HepG2 (cell line): ENCODE data around the gene ILDR1. TPM values are rescaled to one million over a fixed set of nuclear protein-coding genes. Genes with fewer than 3 reads are reported as not detected.

Experiments used
- ATAC-seq: fragments of 200-7000 bp; cut with Tn5 transposase; 3 replicates; pipeline ENCODE4 v1.9.1; 2020; ENCODE audit warnings: mild to moderate bottlenecking, moderate library complexity
- BruUV-seq: library from RNA; stranded (reverse); fragments of 400-500 nt; replicated peaks from 2 replicates; lab custom pipeline; 2021; lab: Mats Ljungman, UMichigan
- CTCF ChIA-PET: fragments of 300-600 bp; formaldehyde crosslinking; extraction: SDS; loops from one replicate; lab custom pipeline; 2021; ENCODE audit warnings: low total read pairs, inconsistent platforms, low intra/inter-chr PET ratio; lab: Yijun Ruan, JAX
- POLR2A ChIA-PET: fragments of 350-600 bp; sonication (Branson Sonifier 250); formaldehyde crosslinking; loops from one replicate; lab custom pipeline; 2020; ENCODE audit warnings: antibody characterized with exemption, inconsistent platforms; lab: Yijun Ruan, JAX
- DNase-seq: peaks from one replicate; pipeline ENCODE4 v3.0.0-alpha.2; 2015; ENCODE audit warnings: low spot score
- FAIRE-seq: peaks from 3 replicates; lab custom pipeline; 2011; peaks lifted over from hg19 to GRCh38; lab: Jason Lieb, UNC
- H2AFZ ChIP-seq: one replicate; pipeline ENCODE4 v1.6.1; 2011; ENCODE audit warnings: low read length, inconsistent platforms
- H3K27ac ChIP-seq: fragments of 300-600 bp; 3 replicates; pipeline ENCODE4 v1.8.0; 2011; ENCODE audit warnings: mixed run types, mild to moderate bottlenecking, mixed read lengths, low read length, inconsistent platforms; ENCODE audit not compliant: insufficient read depth; ENCODE audit errors: extremely low read length
- H3K27me3 ChIP-seq, 2 experiments: fragments of 200-600 bp in 1 of 2; 2 replicates in 1 of 2; 3 replicates in 1 of 2; pipeline versions ENCODE4 v1.6.0 to v1.8.0; 2011; ENCODE audit warnings: low read length in 2 of 2, mild to moderate bottlenecking in 2 of 2, moderate library complexity in 2 of 2, inconsistent platforms in 1 of 2; ENCODE audit not compliant: insufficient read depth in 2 of 2, control insufficient read depth in 1 of 2
- H3K36me3 ChIP-seq, 2 experiments: fragments of 200-600 bp in 1 of 2; replicated peaks in 1 of 2; 2 replicates in 1 of 2; 3 replicates in 1 of 2; pipeline versions ENCODE4 v1.5.1 to v1.8.0; 2011; ENCODE audit warnings: low read length in 2 of 2, inconsistent platforms in 1 of 2; ENCODE audit not compliant: insufficient read depth in 2 of 2, control insufficient read depth in 1 of 2
- H3K4me1 ChIP-seq: 2 replicates; pipeline ENCODE4 v1.5.1; 2012; ENCODE audit warnings: low read length, inconsistent platforms; ENCODE audit not compliant: insufficient read depth
- H3K4me2 ChIP-seq: 2 replicates; pipeline ENCODE4 v1.6.0; 2011; ENCODE audit warnings: low read depth, low read length, inconsistent platforms
- H3K4me3 ChIP-seq, 3 experiments: fragments of 200-600 bp in 1 of 3; sonication (generic), shearing (Covaris generic) in 1 of 3; replicated peaks in 1 of 3; 2 replicates each; pipeline ENCODE4 v1.5.1; 2011 to 2016; ENCODE audit warnings: low read length in 3 of 3, inconsistent platforms in 2 of 3, low read depth in 2 of 3, mild to moderate bottlenecking in 2 of 3, control low read depth in 1 of 3, mixed read lengths in 1 of 3; ENCODE audit not compliant: insufficient read depth in 1 of 3
- H3K79me2 ChIP-seq: one replicate; pipeline ENCODE4 v1.6.1; 2011; ENCODE audit warnings: low read length, inconsistent platforms; ENCODE audit not compliant: insufficient read depth
- H3K9ac ChIP-seq: 2 replicates; pipeline ENCODE4 v1.6.0; 2011; ENCODE audit warnings: mild to moderate bottlenecking, low read depth, low read length, inconsistent platforms; ENCODE audit not compliant: insufficient read depth
- H3K9me3 ChIP-seq: 2 replicates; pipeline ENCODE4 v1.5.1; 2012; ENCODE audit warnings: mild to moderate bottlenecking, low read length
- H4K20me1 ChIP-seq: 2 replicates; pipeline ENCODE4 v1.6.0; 2011; ENCODE audit warnings: inconsistent platforms, mild to moderate bottlenecking, low read length, moderate library complexity; ENCODE audit not compliant: insufficient read depth
- ARNTL ChIP-seq: sonication (generic); formaldehyde crosslinking; IDR thresholded peaks from 2 replicates; pipeline ENCODE4 v1.4.0; 2020; ENCODE audit warnings: mild to moderate bottlenecking, missing genetic modification reagents
- REPIN1 ChIP-seq: sonication (generic); formaldehyde crosslinking; IDR thresholded peaks from 2 replicates; pipeline ENCODE4 v1.8.0; 2022; ENCODE audit warnings: missing genetic modification reagents, low read depth, mild to moderate bottlenecking, borderline replicate concordance
- ZSCAN30 ChIP-seq: sonication (generic); formaldehyde crosslinking; IDR thresholded peaks from 2 replicates; pipeline ENCODE4 v1.5.0; 2020; ENCODE audit warnings: mild to moderate bottlenecking, missing genetic modification reagents
- WGBS: methylation state at CpG from one replicate; pipeline ENCODE4 v1.1.6; 2017; ENCODE audit warnings: low lambda C conversion rate; 5-methylcytosine and 5-hydroxymethylcytosine counted together
- in situ Hi-C: cut with HindIII; loops from 2 replicates; pipeline ENCODE4 v1.10.0; 2017; ENCODE audit warnings: low pct_unique_long_range_greater_than_20kb; ENCODE audit not compliant: extremely low pct_ligation_motif_present
- intact Hi-C: fragments of 100-400 bp; cut with micrococcal nuclease; formaldehyde crosslinking; loops from one replicate; pipeline ENCODE4 v1.10.0; 2022; ENCODE audit not compliant: unreplicated experiment
- polyA plus RNA-seq, 8 experiments: library from polyadenylated mRNA; depleted of rRNA in 3 of 8; stranded (reverse) in 7 of 8; unstranded in 1 of 8; fragments of >200 nt; fragmentation: Illumina TruSeq in 4 of 8; extraction: Trizol in 4 of 8; gene quantifications; 2 replicates each; pipeline versions ENCODE4 v1.2.1 to v1.2.3, GENCODE V29; 2011 to 2016; ENCODE audit warnings: low read depth in 4 of 8, missing spikeins in 1 of 8, mixed read lengths in 1 of 8; ENCODE audit not compliant: insufficient read depth in 1 of 8
- total RNA-seq, 5 experiments: library from RNA; depleted of rRNA; stranded (reverse); fragments of >200 nt; fragmentation: Illumina TruSeq; extraction: Trizol; gene quantifications; 2 replicates each; pipeline ENCODE4 v1.2.3, GENCODE V29; 2016; ENCODE audit warnings: low read depth in 1 of 5
- TF ChIP-seq, protein P1 (sequence below), 2 experiments: sonication (generic) in 1 of 2; formaldehyde crosslinking in 1 of 2; IDR thresholded peaks; 2 replicates each; pipeline versions ENCODE4 v1.4.0 to v1.6.1; 2018 to 2020; ENCODE audit warnings: missing genetic modification reagents in 2 of 2, borderline replicate concordance in 1 of 2, low read depth in 1 of 2, mild to moderate bottlenecking in 1 of 2, missing biosample characterization in 1 of 2

Gene ILDR1
- total and polyA plus RNA-seq, 2 of the 13 experiments (the other 11 are each of a cell fraction or from before 2014, with no cell fraction given), result not detected

DNA sequence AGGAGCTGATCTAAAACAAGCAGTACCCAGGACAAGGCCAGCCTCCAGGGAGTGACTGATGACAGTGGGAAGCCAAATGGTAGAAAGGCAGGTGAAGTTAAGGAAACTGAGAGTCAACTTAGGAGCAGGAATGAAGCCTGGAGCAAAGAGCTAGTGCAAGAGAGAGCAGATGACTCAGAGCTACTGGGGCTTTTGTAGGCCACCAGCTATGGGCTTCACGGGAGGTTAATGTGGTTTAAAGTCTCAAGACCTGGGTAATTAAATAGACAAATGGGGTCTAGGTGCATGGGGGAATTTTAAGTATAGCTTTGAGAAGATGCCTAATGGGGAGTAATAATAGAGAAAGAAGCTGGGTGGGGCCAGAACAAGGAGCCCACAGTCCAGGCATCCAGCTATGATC lies 36.2 kb upstream of the ILDR1 start:
- Histone ChIP-seq H3K79me2 (no peaks in the 10 kb centered on the region), H4K20me1 (no peaks in the 10 kb centered on the region), H3K9me3 (no peaks in the 10 kb centered on the region), H3K4me3 (no peak overlapping the region), H2AFZ (no peak overlapping the region), H3K27me3 (no peaks in the 10 kb centered on the region), H3K36me3 (no peaks in the 10 kb centered on the region), H3K4me1 (no peaks in the 10 kb centered on the region)
- POLR2A ChIA-PET, result no interaction called here
- DNase-seq (no peak), FAIRE-seq (no peak), ATAC-seq (no peak)
- CTCF ChIA-PET, result no interaction called here
- intact Hi-C loops, result no loop called here
- WGBS, result 0% methylated on average over 1 of the region's 1 CpG
- BruUV-seq, result no TSS peak
- TF ChIP-seq, protein P1, sequence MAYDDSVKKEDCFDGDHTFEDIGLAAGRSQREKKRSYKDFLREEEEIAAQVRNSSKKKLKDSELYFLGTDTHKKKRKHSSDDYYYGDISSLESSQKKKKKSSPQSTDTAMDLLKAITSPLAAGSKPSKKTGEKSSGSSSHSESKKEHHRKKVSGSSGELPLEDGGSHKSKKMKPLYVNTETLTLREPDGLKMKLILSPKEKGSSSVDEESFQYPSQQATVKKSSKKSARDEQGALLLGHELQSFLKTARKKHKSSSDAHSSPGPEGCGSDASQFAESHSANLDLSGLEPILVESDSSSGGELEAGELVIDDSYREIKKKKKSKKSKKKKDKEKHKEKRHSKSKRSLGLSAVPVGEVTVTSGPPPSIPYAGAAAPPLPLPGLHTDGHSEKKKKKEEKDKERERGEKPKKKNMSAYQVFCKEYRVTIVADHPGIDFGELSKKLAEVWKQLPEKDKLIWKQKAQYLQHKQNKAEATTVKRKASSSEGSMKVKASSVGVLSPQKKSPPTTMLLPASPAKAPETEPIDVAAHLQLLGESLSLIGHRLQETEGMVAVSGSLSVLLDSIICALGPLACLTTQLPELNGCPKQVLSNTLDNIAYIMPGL (CRISPR knock-in tag; IDR thresholded peaks at IDR 0.05; ENCODE audit: borderline replicate concordance in 1 of 2, low read depth in 1 of 2), result no peak
- TF ChIP-seq, all 625 proteins: peak for 0
- Histone ChIP-seq H3K9ac (no peak overlapping the region), H3K4me2 (no peak overlapping the region), H3K27ac (no peak overlapping the region)
- in situ Hi-C loops, result no loop called here

DNA sequence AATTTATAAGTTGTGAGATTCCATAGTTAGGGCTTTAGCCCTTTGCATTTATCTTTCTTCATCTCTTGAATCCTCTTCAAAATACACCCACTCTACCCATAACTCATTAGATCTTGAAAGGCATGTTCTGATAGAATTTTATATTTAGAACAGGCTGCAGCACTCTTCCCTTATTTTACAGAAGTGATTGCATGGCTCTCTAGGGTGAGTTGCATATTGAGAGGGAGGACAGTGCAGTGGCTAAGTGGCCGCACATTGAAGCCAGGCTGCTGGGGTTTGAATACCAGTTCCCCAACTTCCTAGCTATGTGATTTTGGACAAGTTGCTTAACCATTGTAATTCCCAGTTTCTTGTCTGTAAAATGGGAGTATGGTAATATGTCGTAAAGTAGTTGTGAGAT lies 35.6 kb upstream of the ILDR1 start:
- no peak overlapping the region for H3K4me2 ChIP-seq
- TF ChIP-seq ARNTL (no peak), ZSCAN30 (no peak), REPIN1 (CRISPR knock-in tag) (no peak)
- TF ChIP-seq, all 625 proteins: peak for 0
- Histone ChIP-seq H3K9ac (no peak overlapping the region), H3K36me3 (no peaks in the 10 kb centered on the region), H3K27ac (no peak overlapping the region), H4K20me1 (no peaks in the 10 kb centered on the region), H3K4me3 (no peak overlapping the region), H3K9me3 (no peaks in the 10 kb centered on the region), H3K79me2 (no peaks in the 10 kb centered on the region), H3K27me3 (no peaks in the 10 kb centered on the region), H2AFZ (no peak overlapping the region), H3K4me1 (no peaks in the 10 kb centered on the region)
- CTCF ChIA-PET, result no interaction called here
- in situ Hi-C loops (no loop called here), intact Hi-C loops (no loop called here)
- no peak for DNase-seq
- no peak for FAIRE-seq
- WGBS, result 13% methylated on average over 2 of the region's 2 CpGs
- no TSS peak for BruUV-seq
- POLR2A ChIA-PET, result no interaction called here
- no peak for ATAC-seq
